Muscle of leg (tissue), 11 donors: Measurements from ENCODE around the gene NEK5. TPM values are rescaled to one million over a fixed set of nuclear protein-coding genes. Genes with fewer than 3 reads are reported as not detected.

ENCODE experiments used
- DNase-seq: peaks from one replicate; pipeline ENCODE4 v3.0.0; 2013
- H3K27ac ChIP-seq: one replicate; pipeline ENCODE4 v1.5.1; 2013; ENCODE audit warnings: mild to moderate bottlenecking, low read length, control low read depth
- H3K27me3 ChIP-seq: one replicate; pipeline ENCODE4 v1.6.1; 2013; ENCODE audit warnings: low read length; ENCODE audit not compliant: control insufficient read depth, insufficient read depth
- H3K36me3 ChIP-seq: one replicate; pipeline ENCODE4 v1.6.1; 2013; ENCODE audit warnings: low read length; ENCODE audit not compliant: control insufficient read depth, insufficient read depth
- H3K4me1 ChIP-seq: one replicate; pipeline ENCODE4 v1.6.1; 2013; ENCODE audit warnings: low read length; ENCODE audit not compliant: control insufficient read depth, insufficient read depth
- H3K4me3 ChIP-seq: one replicate; pipeline ENCODE4 v1.5.1; 2013; ENCODE audit warnings: low read length, control low read depth
- H3K9me3 ChIP-seq: replicated peaks from 2 replicates; pipeline ENCODE4 v1.6.1; 2013; ENCODE audit warnings: low read depth, low read length; ENCODE audit not compliant: control insufficient read depth
- WGBS: methylation state at CpG from one replicate; pipeline ENCODE4 v1.1.5; 2013; ENCODE audit warnings: missing lambda C conversion rate; ENCODE audit not compliant: insufficient coverage; 5-methylcytosine and 5-hydroxymethylcytosine counted together
- polyA plus RNA-seq, 8 donors: library from polyadenylated mRNA; unstranded; fragments of 120-200 nt; gene quantifications; one replicate each; pipeline versions ENCODE4 v1.2.1 to v1.2.3, GENCODE V29; 2013; ENCODE audit warnings: inconsistent platforms in 1 of 8, low replicate concordance in 1 of 8; ENCODE audit not compliant: insufficient read length in 8 of 8, insufficient read depth in 1 of 8
- total RNA-seq: library from RNA; stranded (reverse); fragments of 120-200 nt; gene quantifications from one replicate; pipeline ENCODE4 v1.2.4, GENCODE V29; 2013

The NEK5 gene
- total and polyA plus RNA-seq, 9 donors, result 0.34 to 1.1 (median 0.69) TPM

GRCh38 chr13:51995677-51996551, 133.0 kb downstream of the NEK5 start:
- Histone ChIP-seq H3K36me3 (no peaks in the 10 kb centered on the region), H3K27me3 (no peaks in the 10 kb centered on the region), H3K27ac (no peak overlapping the region), H3K4me3 (no peak overlapping the region), H3K4me1 (peaks cover 34% of the 10 kb centered on the region), H3K9me3 (no peaks in the 10 kb centered on the region)
- 17% methylated on average over 2 of the region's 9 CpGs for WGBS
- peak; percentile 46 for DNase-seq

- Histone ChIP-seq H3K4me1 (peaks cover 21% of the 10 kb centered on the region), H3K36me3 (no peaks in the 10 kb centered on the region), H3K27ac (no peak overlapping the region), H3K27me3 (no peaks in the 10 kb centered on the region), H3K9me3 (no peaks in the 10 kb centered on the region), H3K4me3 (no peak overlapping the region)
- no CpG with 5 or more reads among the region's 2 CpGs for WGBS
- DNase-seq, result no peak
Observed at GRCh38 chr13:51993713-51994112, 135.2 kb downstream of the NEK5 start.

DNA sequence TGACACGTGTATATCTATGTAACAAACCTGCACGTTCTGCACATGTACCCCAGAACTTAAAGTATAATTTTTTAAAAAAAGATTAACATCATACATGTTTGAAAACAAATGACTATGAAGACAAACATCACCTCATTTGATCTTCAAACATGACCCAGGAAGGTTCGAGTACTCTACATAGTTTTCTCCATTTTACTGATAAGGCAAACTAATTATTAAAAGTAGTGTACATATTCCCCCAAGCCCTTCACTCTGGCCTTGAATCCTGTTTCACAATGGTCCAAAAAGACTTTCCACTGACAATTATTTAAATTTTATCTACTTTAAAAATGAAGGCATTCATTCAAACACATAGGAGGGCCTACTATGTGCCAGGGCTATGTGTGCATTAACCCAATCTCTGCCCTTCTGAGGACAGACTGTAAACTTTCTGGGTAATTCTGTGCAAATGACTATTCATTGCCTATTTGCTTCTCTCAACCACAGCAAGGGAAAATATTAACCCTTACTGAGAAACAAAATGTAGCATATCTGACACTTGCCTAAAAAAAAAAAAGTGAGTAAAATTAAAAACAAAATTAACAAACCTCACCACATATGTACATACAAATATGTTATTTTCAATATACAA, 139.8 kb downstream of the NEK5 start:
- no peaks in the 10 kb centered on the region for H3K27me3 ChIP-seq
- no peaks in the 10 kb centered on the region for H3K36me3 ChIP-seq
- no peak overlapping the region for H3K27ac ChIP-seq
- H3K9me3 ChIP-seq, result no peaks in the 10 kb centered on the region
- no peak overlapping the region for H3K4me3 ChIP-seq
- H3K4me1 ChIP-seq, result no peaks in the 10 kb centered on the region
- no peak for DNase-seq
- WGBS, result no CpG with 5 or more reads among the region's 3 CpGs

Other genes with a start within 250 kb of the NEK5 start
- 5.4 TPM for gene ATP7B, start 117.6 kb downstream of the NEK5 start, total RNA-seq
- gene ATP7B, start 117.6 kb downstream of the NEK5 start, polyA plus RNA-seq, result 1 to 10 TPM; 5.1 to 8.6 (median 7.5) TPM
- gene ALG11, start 116.7 kb downstream of the NEK5 start, total RNA-seq, result 17.9 TPM
- 10 to 100 TPM; 11.7 to 24.1 (median 21.1) TPM for gene ALG11, start 116.7 kb downstream of the NEK5 start, polyA plus RNA-seq
- 16.9 TPM for gene UTP14C, start 104.4 kb downstream of the NEK5 start, total RNA-seq
- 10 to 100 TPM; 15.5 to 24.2 (median 20.8) TPM for gene UTP14C, start 104.4 kb downstream of the NEK5 start, polyA plus RNA-seq
- gene NEK3, start 30.5 kb upstream of the NEK5 start, total RNA-seq, result 17.0 TPM
- gene NEK3, start 30.5 kb upstream of the NEK5 start, polyA plus RNA-seq, result 10 to 100 TPM in 6 of 8 donors, 1 to 10 TPM in 2; 8.4 to 22.4 (median 19.2) TPM